ENCODE measurements around the gene ATP8B4.

The ATP8B4 gene

DNA sequence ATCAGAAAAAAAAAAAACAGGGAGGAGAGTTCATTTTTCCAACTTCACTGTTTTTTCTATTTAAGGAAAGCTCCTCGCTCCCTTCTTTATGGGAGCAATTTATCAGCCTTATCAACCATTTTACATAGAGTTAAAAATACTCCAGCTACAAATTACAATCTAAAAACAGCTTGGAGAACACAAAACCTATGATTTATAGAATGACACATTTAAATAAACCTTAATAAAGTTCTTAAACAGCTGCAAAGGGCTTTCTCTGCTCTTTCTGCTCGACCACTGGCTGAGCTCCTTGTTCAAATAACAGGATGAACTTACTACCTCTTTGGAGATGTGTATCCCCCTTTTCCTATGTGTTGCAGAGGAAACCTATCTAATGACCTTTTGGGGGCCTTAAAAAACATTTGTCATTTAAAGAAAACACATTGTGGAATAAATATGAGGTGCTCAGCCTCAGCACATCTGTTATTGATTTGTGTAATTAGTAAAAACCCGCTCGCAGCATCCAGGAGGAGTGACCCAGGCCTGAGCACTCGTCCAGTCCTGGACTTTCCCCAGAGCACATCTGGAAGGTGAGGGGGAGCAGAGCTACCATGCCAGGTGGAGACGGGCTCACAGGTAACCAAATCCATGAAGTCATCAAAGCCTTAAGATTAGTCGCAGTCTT lies 231.2 kb downstream of the ATP8B4 start:
- DNase-seq: no peak

GRCh38 chr15:49883121-49883520 lies 235.9 kb downstream of the ATP8B4 start:
- DNase-seq: no peak

- no peak for DNase-seq
Observed at GRCh38 chr15:49881866-49882265, 237.2 kb downstream of the ATP8B4 start.

- DNase-seq: no peak
Observed at GRCh38 chr15:49881433-49881832, 237.6 kb downstream of the ATP8B4 start.

GRCh38 chr15:49877873-49878521 lies 241.0 kb downstream of the ATP8B4 start:
- DNase-seq: no peak

DNA sequence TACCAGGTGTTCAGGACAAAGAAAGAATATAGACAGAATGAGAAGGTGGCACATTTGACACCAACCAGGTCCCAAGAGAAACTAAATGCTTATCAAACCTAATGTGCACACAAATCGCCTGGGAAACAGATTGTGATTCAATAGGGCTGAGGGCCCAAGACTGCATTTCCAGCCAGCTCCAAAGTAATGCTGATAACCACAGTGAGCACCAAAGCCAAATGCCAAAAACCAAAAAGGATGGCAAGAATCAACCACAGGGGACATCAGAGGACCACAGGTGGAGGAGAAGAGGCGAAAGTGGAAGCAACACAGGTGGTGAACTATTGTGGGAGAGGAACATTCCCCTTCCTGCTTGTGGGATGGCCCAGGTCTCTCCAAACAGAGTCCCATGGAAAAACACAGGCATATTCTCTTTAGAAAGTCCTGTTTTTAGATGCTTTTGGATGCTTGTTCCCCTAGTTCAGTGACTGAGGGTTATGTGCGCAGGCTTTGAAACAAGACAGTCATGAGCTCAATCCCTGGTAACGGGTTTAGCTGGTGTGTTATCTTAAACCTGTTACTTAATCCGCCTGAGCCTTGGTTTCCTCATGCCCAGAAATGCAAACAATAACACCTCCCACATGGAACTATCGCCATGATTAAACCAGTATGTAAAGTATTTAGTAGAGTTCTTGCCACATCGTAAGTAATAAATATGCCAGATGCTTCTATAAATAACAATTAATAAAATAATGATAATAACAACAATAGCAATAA lies 241.7 kb downstream of the ATP8B4 start:
- DNase-seq: no peak

GRCh38 chr15:49876401-49877038 lies 242.5 kb downstream of the ATP8B4 start:
- no peak for DNase-seq

DNA sequence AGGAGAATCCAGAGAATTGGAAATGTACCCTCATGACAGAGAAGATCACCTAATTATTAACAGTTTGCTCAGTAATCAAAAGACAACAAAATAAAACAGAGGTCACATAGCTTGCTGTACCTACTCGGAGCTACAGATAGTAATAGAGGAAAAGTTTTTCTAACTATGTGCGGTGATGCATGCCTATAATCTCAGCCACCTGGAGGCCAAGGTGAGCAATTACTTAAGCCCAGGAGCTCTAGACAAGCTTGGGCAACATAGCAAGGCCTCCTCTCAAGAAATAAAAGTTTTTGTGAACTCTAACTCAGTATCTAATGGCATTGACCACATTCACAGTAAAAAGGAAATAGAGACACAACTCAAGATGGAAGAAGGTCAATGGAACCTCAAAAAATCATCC lies 243.6 kb downstream of the ATP8B4 start:
- DNase-seq: no peak

GRCh38 chr15:49870472-49870871 lies 248.6 kb downstream of the ATP8B4 start:
- DNase-seq: no peak

GRCh38 chr15:49868348-49868747 lies 250.7 kb downstream of the ATP8B4 start:
- DNase-seq: no peak

- no peak for DNase-seq
Observed at GRCh38 chr15:49865925-49866757, 252.9 kb downstream of the ATP8B4 start.

DNA sequence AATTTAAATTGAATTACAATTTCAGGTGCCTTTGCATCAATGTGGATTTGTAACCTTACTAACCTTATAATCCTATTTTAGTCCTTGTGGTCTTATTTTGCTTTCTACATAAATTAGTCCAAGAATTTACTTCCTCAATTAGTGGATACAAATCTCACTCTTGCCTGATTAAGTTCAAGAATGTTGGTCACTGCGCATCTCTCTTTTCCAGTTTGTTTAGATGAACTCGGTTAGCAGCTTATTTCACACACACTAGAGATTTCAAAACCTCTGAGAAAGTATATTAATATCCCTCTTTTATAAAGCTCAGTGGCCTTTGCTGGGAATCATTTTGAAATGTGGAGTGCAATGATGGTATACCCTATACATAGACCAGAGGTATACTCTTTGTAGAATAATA lies 254.8 kb downstream of the ATP8B4 start:
- DNase-seq: no peak

DNA sequence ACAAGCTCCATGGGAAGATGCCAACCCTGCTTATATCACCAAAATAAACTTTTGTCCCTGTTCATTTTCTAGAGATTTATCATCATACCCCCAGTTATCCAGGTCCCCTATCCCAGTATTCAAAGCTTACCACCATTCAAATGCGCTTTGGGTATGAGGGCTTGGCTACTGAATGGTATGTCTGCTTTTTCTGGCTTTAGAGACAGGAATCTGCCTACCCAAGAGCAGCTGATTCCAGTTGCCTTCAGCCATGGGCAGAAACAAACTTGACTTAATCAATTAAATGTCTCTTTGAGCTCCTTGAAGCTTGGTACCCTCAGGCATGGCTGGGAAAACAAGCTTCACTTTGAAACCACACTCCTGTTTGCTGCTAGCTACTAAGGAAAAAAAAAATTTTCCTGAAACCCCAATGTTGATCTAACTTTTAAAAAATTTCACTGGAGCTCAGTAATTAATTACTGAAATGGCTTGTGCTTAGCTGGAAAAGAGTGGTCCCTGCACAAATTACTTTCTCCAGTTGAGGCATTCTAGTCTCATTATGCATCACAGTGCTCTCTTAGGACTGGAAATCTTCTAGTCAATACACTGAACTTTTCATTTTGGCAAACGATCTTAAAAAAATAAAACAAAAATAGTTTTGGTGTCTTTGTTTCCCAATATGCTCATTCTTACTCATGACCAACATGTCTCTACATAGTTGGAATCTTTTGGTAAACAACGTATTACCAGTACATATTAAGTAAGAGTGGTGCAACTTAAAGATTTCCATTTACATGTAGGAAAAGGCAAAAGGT lies 255.4 kb downstream of the ATP8B4 start:
- DNase-seq: no peak

DNA sequence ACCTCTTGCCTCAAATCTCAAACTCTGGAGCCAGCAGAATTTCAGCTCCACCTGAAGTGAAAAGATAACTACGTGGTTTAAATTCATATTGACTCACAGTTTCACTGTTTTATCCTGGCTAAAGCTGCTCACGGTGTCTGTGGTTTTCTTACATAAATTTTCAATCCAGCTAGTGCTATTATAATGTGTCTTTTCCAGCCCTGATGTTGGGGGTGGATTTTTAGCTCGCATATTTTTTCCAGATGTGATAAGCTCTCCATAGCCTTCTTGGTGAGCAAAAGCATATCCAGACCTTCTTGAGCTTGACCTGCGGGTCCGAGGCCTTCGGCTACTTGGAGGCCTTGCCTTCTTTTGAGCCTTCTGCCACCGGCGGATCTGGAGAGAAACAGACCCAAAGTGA lies 258.9 kb downstream of the ATP8B4 start:
- no peak for DNase-seq

- no peak for DNase-seq
Observed at GRCh38 chr15:49857496-49858475, 261.2 kb downstream of the ATP8B4 start.

- no peak for DNase-seq
Observed at GRCh38 chr15:49855917-49856637, 263.0 kb downstream of the ATP8B4 start.

DNA sequence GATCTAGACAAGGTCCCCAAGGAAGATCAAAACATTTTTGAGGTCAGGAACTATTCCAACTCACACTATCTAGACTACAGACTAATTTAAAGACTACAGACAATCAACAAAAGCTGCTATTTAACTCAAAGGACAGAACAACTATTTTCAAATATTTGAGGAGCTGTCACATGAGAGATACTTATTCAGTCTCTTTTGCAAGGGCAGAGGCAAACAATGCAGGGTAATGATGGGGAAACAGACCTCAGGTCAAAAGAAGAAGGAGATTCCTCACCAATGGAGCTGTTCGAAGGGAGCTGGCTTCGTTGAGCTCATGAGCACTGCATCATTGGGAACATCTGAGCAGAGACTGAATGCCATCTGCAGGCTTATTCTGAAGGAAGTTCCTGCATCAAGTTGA lies 266.3 kb downstream of the ATP8B4 start:
- no peak for DNase-seq

DNA sequence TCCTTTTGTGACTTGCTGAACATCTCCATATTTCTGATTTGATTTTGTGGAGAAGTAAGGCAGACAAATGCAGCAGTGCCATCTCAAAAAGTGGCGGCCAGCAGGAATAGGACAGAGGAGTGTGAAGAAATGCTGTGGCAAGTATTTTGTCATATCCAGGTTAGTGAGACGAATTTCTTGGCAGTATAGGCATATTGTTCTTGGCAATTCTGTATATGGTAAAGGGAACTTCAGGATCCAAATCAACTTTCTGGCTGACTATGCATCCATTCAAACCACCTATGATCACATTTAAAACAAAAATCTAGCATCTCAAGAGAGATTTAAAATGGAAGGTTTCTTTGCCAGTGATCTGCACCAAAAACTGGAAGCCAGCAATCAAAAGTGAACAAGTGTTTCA lies 270.2 kb downstream of the ATP8B4 start:
- no peak for DNase-seq

DNA sequence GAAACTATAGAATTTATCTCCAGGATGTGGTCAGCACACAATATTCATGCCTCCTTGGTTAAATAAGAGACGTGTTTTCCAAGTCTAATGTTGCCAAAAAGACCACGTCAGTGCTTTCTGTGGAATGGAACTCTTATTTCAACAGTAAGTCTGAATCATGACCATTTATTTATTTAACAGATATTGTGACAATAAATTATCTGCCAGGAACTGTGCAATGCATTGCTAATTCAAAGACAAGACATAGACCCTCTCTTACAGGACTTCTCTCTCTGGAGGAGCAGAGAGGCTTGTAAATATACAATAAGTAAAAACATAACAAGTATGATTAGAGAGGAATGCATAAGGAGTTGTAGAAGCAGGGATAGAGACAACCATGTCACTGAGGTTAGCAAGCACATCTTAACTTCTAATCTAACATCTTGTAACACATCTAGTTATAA lies 270.7 kb downstream of the ATP8B4 start:
- DNase-seq: no peak
